Measurements from ENCODE around the gene CFH.

The CFH gene

GRCh38 chr1:196654271-196654670, 2.4 kb downstream of the CFH start:
- TF ChIP-seq GATA3 (IDR thresholded peaks at IDR 0.05; ENCODE audit: low read depth, low read length): no peak
- TF ChIP-seq GATA2 (IDR thresholded peaks at IDR 0.05; ENCODE audit: low read depth, low read length): no peak

GRCh38 chr1:196655071-196655470, 3.2 kb downstream of the CFH start:
- TF ChIP-seq GATA3 (IDR thresholded peaks at IDR 0.05; ENCODE audit: low read depth, low read length): no peak
- no peak for TF ChIP-seq GATA2 (IDR thresholded peaks at IDR 0.05; ENCODE audit: low read depth, low read length)

- TF ChIP-seq GATA2 (IDR thresholded peaks at IDR 0.05; ENCODE audit: low read depth, low read length) (no peak), GATA3 (IDR thresholded peaks at IDR 0.05; ENCODE audit: low read depth, low read length) (no peak)
Observed at GRCh38 chr1:196655494-196655893, 3.7 kb downstream of the CFH start.

- TF ChIP-seq GATA3 (IDR thresholded peaks at IDR 0.05; ENCODE audit: low read depth, low read length) (no peak), GATA2 (IDR thresholded peaks at IDR 0.05; ENCODE audit: low read depth, low read length) (no peak)
Observed at GRCh38 chr1:196659471-196659870, 7.6 kb downstream of the CFH start.

DNA sequence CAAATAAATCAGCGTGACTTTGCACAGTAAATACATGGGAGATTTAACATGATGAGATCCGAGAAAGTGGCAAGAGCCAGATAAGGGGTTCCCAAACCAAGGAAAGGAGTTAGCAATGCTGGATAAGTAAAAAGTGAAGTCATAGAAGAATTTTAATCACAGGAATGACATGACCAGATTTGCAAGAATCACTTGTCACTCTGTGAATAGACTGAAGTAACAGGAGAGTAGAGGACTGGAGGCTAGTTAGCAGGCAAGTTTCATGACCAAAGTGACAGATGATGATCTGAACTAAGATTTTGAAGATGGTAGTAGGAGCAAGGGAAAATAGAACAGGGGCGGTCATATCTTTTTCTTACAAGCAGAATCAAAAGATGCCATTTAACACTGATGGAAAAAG, 8.4 kb downstream of the CFH start:
- TF ChIP-seq GATA2 (IDR thresholded peaks at IDR 0.05; ENCODE audit: low read depth, low read length) (no peak), GATA3 (IDR thresholded peaks at IDR 0.05; ENCODE audit: low read depth, low read length) (no peak)

- TF ChIP-seq GATA2 (IDR thresholded peaks at IDR 0.05; ENCODE audit: low read depth, low read length): no peak
- TF ChIP-seq GATA3 (IDR thresholded peaks at IDR 0.05; ENCODE audit: low read depth, low read length): no peak
Observed at GRCh38 chr1:196660852-196661251, 9.0 kb downstream of the CFH start.

DNA sequence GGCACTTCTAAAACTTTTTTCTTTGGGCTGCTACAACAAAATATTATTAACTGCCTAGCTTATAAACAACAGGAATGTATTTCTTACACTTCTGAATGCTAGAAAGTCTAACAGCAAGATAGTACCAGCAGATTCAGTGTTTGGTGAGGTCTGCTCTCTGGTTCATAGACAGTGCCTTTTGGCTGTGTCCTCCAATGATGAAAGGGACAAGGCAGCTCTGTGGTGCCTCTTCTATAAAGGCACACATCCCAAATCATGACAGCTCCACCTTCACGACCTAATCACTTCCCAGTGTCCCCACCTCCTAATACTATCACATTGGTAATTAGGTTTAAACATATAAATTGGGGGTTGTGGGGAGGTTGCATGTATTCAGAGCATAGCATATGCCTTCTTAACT, 9.5 kb downstream of the CFH start:
- TF ChIP-seq GATA3 (IDR thresholded peaks at IDR 0.05; ENCODE audit: low read depth, low read length) (no peak), GATA2 (IDR thresholded peaks at IDR 0.05; ENCODE audit: low read depth, low read length) (no peak)

- TF ChIP-seq GATA3 (IDR thresholded peaks at IDR 0.05; ENCODE audit: low read depth, low read length) (no peak), GATA2 (IDR thresholded peaks at IDR 0.05; ENCODE audit: low read depth, low read length) (no peak)
Observed at GRCh38 chr1:196667131-196667530, 15.3 kb downstream of the CFH start.

DNA sequence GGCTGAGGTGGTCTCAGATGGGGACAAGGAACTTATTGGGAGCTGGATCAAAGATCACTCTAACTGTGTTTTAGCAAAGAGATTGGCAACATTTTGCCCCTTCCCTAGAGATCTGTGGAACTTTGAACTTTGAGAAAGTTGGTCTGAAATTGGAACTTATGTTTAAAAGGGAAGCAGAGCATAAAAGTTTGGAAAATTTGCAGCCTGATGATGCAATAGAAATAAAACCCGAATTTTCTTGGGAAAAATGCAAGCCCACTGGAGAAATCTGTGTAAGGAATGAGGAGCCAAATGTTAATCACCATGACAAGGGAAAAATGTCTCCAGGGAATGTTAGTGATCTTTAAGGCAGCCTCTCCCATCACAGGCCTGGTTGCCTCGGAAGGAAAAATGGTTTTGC, 17.2 kb downstream of the CFH start:
- TF ChIP-seq GATA3 (IDR thresholded peaks at IDR 0.05; ENCODE audit: low read depth, low read length): no peak
- no peak for TF ChIP-seq GATA2 (IDR thresholded peaks at IDR 0.05; ENCODE audit: low read depth, low read length)

DNA sequence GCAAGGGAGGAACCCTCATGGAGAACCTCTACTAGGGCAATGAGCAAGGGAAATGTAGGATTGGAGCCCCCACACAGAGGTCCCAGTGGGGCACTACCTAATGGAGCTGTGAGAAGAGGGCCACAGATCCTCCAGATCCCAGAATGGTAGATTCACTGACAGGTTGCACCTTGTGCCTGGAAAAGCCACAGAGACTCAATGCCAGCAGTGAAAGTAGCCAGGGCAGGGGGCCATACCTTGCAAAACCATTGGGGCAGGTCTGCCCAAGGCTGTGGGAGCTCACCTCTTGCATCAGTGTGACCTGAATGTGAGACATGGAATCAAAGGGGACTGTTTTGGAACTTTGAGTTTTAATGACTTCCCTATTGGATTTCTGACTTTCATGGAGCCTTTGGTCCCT, 17.9 kb downstream of the CFH start:
- TF ChIP-seq GATA2 (IDR thresholded peaks at IDR 0.05; ENCODE audit: low read depth, low read length): no peak
- no peak for TF ChIP-seq GATA3 (IDR thresholded peaks at IDR 0.05; ENCODE audit: low read depth, low read length)

DNA sequence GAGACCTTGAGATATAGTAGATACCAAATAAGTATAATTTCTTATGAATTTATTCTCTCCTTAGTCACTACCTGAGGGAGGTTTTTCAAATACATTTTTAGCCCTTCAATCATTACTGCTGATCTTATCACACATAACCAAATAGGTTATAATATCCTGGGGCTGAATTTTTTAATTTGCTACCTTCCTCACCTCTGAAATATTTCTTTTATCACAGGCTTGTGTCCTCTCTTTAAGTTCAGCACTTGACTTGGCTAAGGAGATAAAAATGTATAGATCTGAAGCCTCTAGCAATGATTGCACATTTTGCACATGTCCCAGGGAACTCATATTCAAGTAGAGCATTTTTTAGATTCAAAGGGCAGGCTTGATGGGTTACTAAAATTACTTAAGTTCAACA, 23.1 kb downstream of the CFH start:
- no peak for TF ChIP-seq GATA2 (IDR thresholded peaks at IDR 0.05; ENCODE audit: low read depth, low read length)
- no peak for TF ChIP-seq GATA3 (IDR thresholded peaks at IDR 0.05; ENCODE audit: low read depth, low read length)

- TF ChIP-seq GATA3 (IDR thresholded peaks at IDR 0.05; ENCODE audit: low read depth, low read length): no peak
- no peak for TF ChIP-seq GATA2 (IDR thresholded peaks at IDR 0.05; ENCODE audit: low read depth, low read length)
Observed at GRCh38 chr1:196677781-196678509, 26.1 kb downstream of the CFH start.

GRCh38 chr1:196678510-196678884, 26.7 kb downstream of the CFH start:
- TF ChIP-seq GATA2 (IDR thresholded peaks at IDR 0.05; ENCODE audit: low read depth, low read length) (no peak), GATA3 (IDR thresholded peaks at IDR 0.05; ENCODE audit: low read depth, low read length) (no peak)

GRCh38 chr1:196680107-196680506, 28.3 kb downstream of the CFH start:
- TF ChIP-seq GATA2 (IDR thresholded peaks at IDR 0.05; ENCODE audit: low read depth, low read length) (no peak), GATA3 (IDR thresholded peaks at IDR 0.05; ENCODE audit: low read depth, low read length) (no peak)

- no peak for TF ChIP-seq GATA2 (IDR thresholded peaks at IDR 0.05; ENCODE audit: low read depth, low read length)
- no peak for TF ChIP-seq GATA3 (IDR thresholded peaks at IDR 0.05; ENCODE audit: low read depth, low read length)
Observed at GRCh38 chr1:196684476-196684875, 32.6 kb downstream of the CFH start.

DNA sequence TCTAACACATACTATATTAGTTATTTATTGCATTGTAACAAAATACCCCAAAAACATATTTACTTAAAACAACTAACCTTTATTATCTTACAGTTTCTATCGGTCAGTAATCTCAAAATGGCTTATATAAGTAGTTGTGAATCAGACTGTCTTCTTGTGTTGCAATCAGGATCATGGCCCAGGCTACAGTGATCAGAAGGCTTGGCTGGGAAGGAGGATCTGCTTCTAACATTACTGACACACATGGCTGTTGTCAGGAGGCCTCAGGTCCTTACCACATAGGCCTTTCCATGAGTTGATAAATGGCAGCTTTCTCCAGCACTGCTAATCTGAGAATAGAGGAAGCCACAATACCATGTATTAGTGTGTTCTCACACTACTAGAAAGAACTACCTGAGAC, 33.7 kb downstream of the CFH start:
- TF ChIP-seq GATA2 (IDR thresholded peaks at IDR 0.05; ENCODE audit: low read depth, low read length): no peak
- TF ChIP-seq GATA3 (IDR thresholded peaks at IDR 0.05; ENCODE audit: low read depth, low read length): no peak

Data from SH-SY5Y (cell line).